ENCODE data around the gene IFIT2.
"Not testable (repeated sequence)": the region's sequence is repeated elsewhere in the genome, so short reads cannot be mapped to it uniquely, and the experiment has no call there.

The IFIT2 gene

DNA sequence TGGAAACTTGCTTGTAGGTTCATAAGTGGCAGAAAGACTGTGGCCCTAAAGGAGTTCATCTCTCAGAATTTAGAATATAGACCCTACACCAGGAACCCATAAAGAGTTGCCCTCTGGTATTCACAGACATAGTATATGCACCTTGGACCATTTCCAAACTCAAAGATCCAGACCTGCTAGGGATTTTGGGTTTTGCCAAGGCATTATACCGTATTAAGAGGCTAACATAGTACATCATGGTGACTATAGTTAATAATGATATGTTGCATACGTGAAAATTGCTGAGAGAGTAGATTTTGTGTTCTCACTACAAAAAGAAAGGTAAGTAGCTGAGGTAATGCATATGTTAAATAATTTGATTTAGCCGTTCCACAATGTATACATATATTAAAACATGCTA, 39.8 kb downstream of the IFIT2 start:
- no peak for DNase-seq (ENCODE audit: low read depth in 2 of 3, low spot score in 2 of 3)

GRCh38 chr10:89342206-89342958, 40.5 kb downstream of the IFIT2 start:
- DNase-seq (ENCODE audit: low read depth in 2 of 3, low spot score in 2 of 3), result no peak

DNA sequence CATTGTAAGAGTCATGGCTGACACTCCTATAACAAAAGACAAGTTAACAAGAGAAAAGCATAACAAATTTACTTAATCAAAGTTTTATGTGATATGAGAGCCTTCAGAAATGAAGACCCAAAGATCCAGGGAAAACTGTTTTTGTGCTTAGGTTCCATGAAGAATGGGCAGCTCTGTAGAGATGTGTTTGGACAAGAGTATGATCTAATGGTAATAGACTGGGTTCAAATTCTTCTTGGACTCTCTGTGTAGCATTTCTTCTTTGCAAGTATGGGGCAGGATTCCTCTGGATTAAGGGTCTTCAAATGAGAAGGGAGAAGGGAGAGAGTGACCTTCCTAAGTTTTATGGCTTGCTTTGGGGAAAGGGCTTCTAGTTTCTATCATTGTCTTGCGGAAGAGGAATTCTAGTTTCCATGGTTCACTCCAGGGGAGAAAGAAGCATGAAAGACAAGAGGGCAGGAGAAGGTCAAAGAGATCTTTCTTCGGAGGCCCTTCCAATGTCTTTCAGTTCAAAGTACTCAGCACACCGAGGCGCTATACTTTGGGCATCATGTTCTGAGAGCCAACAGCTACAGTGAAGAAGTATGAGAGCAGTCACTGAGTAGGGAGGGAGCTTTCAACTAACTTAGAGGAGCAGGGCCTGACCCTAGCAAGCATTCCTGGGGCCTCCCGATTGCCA, 41.4 kb downstream of the IFIT2 start:
- DNase-seq (ENCODE audit: low read depth in 2 of 3, low spot score in 2 of 3), result no peak

GRCh38 chr10:89344156-89344555, 42.3 kb downstream of the IFIT2 start:
- DNase-seq (ENCODE audit: low read depth in 2 of 3, low spot score in 2 of 3), result no peak

- DNase-seq (ENCODE audit: low read depth in 2 of 3, low spot score in 2 of 3), result no peak
Measured at GRCh38 chr10:89345367-89346000, 43.6 kb downstream of the IFIT2 start.

GRCh38 chr10:89346405-89347254, 44.8 kb downstream of the IFIT2 start:
- DNase-seq (ENCODE audit: low read depth in 2 of 3, low spot score in 2 of 3), result no peak

- no peak for DNase-seq (ENCODE audit: low read depth in 2 of 3, low spot score in 2 of 3)
Measured at GRCh38 chr10:89347701-89348457, 46.0 kb downstream of the IFIT2 start.

- no peak for DNase-seq (ENCODE audit: low read depth in 2 of 3, low spot score in 2 of 3)
Measured at GRCh38 chr10:89348481-89348880, 46.6 kb downstream of the IFIT2 start.

- DNase-seq (ENCODE audit: low read depth in 2 of 3, low spot score in 2 of 3), result no peak
Measured at GRCh38 chr10:89348975-89349374, 47.1 kb downstream of the IFIT2 start.

GRCh38 chr10:89350631-89351315, 48.9 kb downstream of the IFIT2 start:
- not testable (repeated sequence) for DNase-seq (ENCODE audit: low read depth in 2 of 3, low spot score in 2 of 3)

- no peak for DNase-seq (ENCODE audit: low read depth in 2 of 3, low spot score in 2 of 3)
Measured at GRCh38 chr10:89351412-89351779, 49.5 kb downstream of the IFIT2 start.

- no peak for DNase-seq (ENCODE audit: low read depth in 2 of 3, low spot score in 2 of 3)
Measured at GRCh38 chr10:89351780-89352597, 50.1 kb downstream of the IFIT2 start.

DNA sequence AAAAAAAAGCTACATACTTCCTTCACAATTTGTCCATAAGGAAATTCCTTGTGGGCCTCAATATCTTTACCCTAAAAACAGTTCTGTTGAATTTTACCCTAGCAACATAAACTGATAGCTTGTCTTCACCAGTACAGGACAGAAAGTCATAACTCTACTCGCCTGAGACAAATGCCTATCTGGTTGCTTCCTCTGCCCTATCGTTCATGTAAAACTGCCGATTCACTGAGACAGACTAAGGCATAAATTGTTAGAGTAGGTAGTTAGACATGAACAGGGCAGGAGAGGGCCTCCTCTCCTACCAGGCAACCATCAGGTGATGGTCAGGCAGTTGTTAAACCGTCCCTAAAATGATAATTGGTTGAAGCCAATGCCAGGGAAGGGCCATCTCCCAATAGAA, 51.0 kb downstream of the IFIT2 start:
- DNase-seq (ENCODE audit: low read depth in 2 of 3, low spot score in 2 of 3), result no peak

DNA sequence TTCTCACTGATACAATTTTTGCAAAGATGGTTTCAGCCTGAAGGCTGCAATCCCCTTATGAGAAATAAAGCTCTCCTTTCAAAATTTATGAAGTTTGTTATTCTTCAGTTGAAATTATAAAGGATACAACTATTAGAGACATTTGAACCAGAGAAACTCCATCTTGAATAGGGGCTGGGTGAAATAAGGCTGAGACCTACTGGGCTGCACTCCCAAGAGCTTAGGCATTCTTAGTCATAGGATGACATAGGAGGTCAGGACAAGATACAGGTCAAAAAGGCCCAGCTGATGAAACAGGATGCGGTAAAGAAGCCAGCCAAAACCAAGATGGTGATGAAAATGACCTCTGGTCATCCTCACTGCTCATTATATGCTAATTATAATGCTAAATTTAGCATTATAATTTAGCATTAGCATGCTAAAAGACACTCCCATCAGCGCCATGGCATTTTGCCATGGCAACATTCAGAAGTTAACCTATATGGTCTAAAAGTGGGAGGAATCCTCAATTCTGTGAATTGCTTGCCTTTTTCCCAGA, 53.6 kb downstream of the IFIT2 start:
- DNase-seq (ENCODE audit: low read depth in 2 of 3, low spot score in 2 of 3), result no peak

DNA sequence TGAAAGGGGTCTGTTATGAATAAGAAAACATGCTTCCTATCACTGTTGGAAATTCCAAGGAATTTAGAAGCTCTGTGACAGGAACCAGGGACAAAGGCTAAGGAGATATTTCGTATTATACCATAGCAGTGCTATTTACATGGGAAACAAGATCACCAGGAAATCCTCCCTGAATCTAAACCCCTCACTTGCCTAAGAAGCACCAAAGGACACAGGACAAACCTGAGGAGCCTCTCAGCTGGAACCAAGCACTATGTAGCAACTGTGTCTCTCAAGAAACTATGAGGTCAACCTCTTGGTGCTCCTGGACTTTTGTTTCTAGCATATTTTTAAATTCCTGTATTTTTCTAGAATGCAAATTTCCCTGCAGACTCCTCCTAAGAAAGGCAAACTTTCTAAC, 55.2 kb downstream of the IFIT2 start:
- no peak for DNase-seq (ENCODE audit: low read depth in 2 of 3, low spot score in 2 of 3)

DNA sequence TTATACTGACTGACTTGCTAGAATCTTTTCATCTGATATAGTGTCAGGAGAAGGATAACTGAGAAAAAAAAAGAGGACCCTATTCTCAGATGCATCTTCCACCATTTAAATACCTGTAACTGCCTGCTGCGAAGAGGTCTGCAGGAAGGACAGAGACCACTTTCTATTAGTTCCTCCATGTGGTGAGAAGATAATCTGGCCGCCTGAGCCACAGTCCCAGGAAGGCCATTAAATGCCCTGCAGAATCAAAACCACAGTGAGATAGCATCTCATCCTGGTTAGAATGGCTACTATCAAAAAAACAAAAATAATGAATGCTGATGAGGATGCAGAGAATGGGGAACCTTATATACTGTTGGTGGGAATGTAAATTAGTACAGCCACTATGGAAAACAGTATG, 56.1 kb downstream of the IFIT2 start:
- DNase-seq (ENCODE audit: low read depth in 2 of 3, low spot score in 2 of 3), result no peak
